Heart right ventricle (tissue), 16 donors: Measurements from ENCODE around the gene GRM1. TPM values are rescaled to one million over a fixed set of nuclear protein-coding genes. Genes with fewer than 3 reads are reported as not detected.

Experiments used
- ATAC-seq, 8 donors: fragments of 200-7000 bp; cut with Tn5 transposase; one replicate each; pipeline ENCODE4 v1.9.1; 2020; ENCODE audit warnings: mild to moderate bottlenecking in 8 of 8, moderate library complexity in 8 of 8, moderate number of reproducible peaks in 1 of 8
- DNase-seq, 2 donors: peaks; one replicate each; pipeline ENCODE4 v3.0.0-alpha.2; 2020
- H3K27ac ChIP-seq, 10 donors: fragments of 200-600 bp; sonication (generic) in 2 of 10; one replicate each; pipeline versions ENCODE4 v1.5.0 to v1.8.0; 2020 to 2022; ENCODE audit warnings: mild to moderate bottlenecking in 3 of 10
- H3K27me3 ChIP-seq, 7 donors: fragments of 200-600 bp; one replicate each; pipeline ENCODE4 v1.8.0; 2021 to 2022; ENCODE audit warnings: mild to moderate bottlenecking in 2 of 7
- H3K36me3 ChIP-seq, 9 donors: fragments of 200-600 bp; sonication (generic) in 1 of 9; one replicate each; pipeline versions ENCODE4 v1.5.0 to v1.8.0; 2020 to 2022; ENCODE audit warnings: mild to moderate bottlenecking in 2 of 9
- H3K4me1 ChIP-seq, 9 donors: fragments of 200-600 bp; sonication (generic) in 1 of 9; one replicate each; pipeline versions ENCODE4 v1.5.0 to v1.8.0; 2020 to 2022; ENCODE audit warnings: mild to moderate bottlenecking in 4 of 9
- H3K4me3 ChIP-seq, 10 donors: fragments of 200-600 bp; sonication (generic) in 2 of 10; one replicate each; pipeline versions ENCODE4 v1.5.0 to v1.8.0; 2020 to 2022; ENCODE audit warnings: mild to moderate bottlenecking in 7 of 10, moderate library complexity in 2 of 10
- H3K9me3 ChIP-seq, 11 donors: fragments of 200-600 bp in 10 of 11; sonication (generic) in 2 of 11; one replicate each; pipeline versions ENCODE4 v1.5.0 to v1.8.0; 2013 to 2022; ENCODE audit warnings: mild to moderate bottlenecking in 2 of 11, control low read depth in 1 of 11, moderate library complexity in 1 of 11
- CTCF ChIP-seq, 9 donors: fragments of 200-600 bp; sonication (generic) in 2 of 9; IDR thresholded peaks; one replicate each; pipeline versions ENCODE4 v1.5.0 to v1.8.0; 2021 to 2022; ENCODE audit warnings: antibody characterized with exemption in 9 of 9, mild to moderate bottlenecking in 5 of 9, moderate library complexity in 1 of 9
- WGBS, 2 donors: extraction: QIAGEN DNeasy Blood & Tissue Kit; methylation state at CpG; one replicate each; pipeline ENCODE4 v1.1.7; 2013; ENCODE audit warnings: inconsistent platforms in 1 of 2; 5-methylcytosine and 5-hydroxymethylcytosine counted together
- intact Hi-C, 10 donors: fragments of 100-400 bp; cut with DNase I; formaldehyde crosslinking; loops; one replicate each; pipeline versions ENCODE4 v1.11.1 to v1.14.2; 2022
- polyA plus RNA-seq, 2 donors: library from polyadenylated mRNA; stranded (reverse); fragments of 200-250 nt; gene quantifications; one replicate each; pipeline ENCODE4 v1.2.3, GENCODE V29; 2013
- total RNA-seq, 10 donors: library from RNA; stranded (reverse); fragmentation: NEBNext Ultra II Directional in 3 of 10; extraction: Animal tissue kit (Norgen Biotek cat#: 25700) in 3 of 10; gene quantifications; one replicate each; pipeline versions ENCODE4 v1.2.1 to v1.2.4, GENCODE V29; 2021 to 2023
- donor health status: Arrhythmogenic right ventricular cardiomyopathy.
- donor health status: ischemic (EF 13 %, LVEDD 7.1; RV severe dilation, severe dysfunction).
- donor health status: healthy with polysubstance abuse.
- donor health status: DM: no; HTN: yes; CAD: no.
- donor health status: DM: no; HTN: no; CAD: no.
- donor health status: ischemic (EF 25% LVEDD 6.9; RV normal size, moderate dysfunction).
- donor health status: ischemic (EF 25% LVEDD 5.7; RV mildly dilated, moderate dysfunction).
- donor health status: healthy.
- donor health status: DM: yes; HTN: yes; CAD: no.
- donor health status: Ischemic cardiomyopathy.
- donor health status: ischemic (EF 35%, LVEDD 5.7; RV mildly dilated, moderate dysfunction).
- donor health status: nonischemic (EF 11% LVEDD 7.7; RV severe dilation, severe dysfunction).
- donor health status: DM: yes; HTN: yes; CAD: no.
- donor health status: PGD.
- donor health status: ischemic (EF 29% LVEDD 5.4; RV normal size, mild dysfunction).
- donor health status: nonischemic (EF 23%, LVEDD 6.1; RV moderate dilation, normal function).

GRM1 gene
- total and polyA plus RNA-seq, 12 donors: 0.26 to 8.3 (median 4.6) TPM

GRCh38 chr6:146359131-146359530 lies 330.3 kb downstream of the GRM1 start:
- peaks cover 0 to 37% (median 11%) of the 10 kb centered on the region in 9 donors for H3K4me1 ChIP-seq
- no peak for ATAC-seq
- no peak for TF ChIP-seq CTCF (IDR thresholded peaks at IDR 0.05)
- H3K27me3 ChIP-seq: no peaks in the 10 kb centered on the region
- H3K4me3 ChIP-seq: no peak overlapping the region
- H3K36me3 ChIP-seq: no peaks in the 10 kb centered on the region
- intact Hi-C loops: no loop called here
- H3K27ac ChIP-seq: no peak overlapping the region
- DNase-seq: no peak
- no peaks in the 10 kb centered on the region for H3K9me3 ChIP-seq

- H3K9me3 ChIP-seq: no peaks in the 10 kb centered on the region
- no peaks in the 10 kb centered on the region for H3K36me3 ChIP-seq
- no peak overlapping the region for H3K27ac ChIP-seq
- no peaks in the 10 kb centered on the region for H3K27me3 ChIP-seq
- DNase-seq: peak; percentile 18 to 32
- no peak for TF ChIP-seq CTCF (IDR thresholded peaks at IDR 0.05)
- intact Hi-C loops: no loop called here
- ATAC-seq: peak in 2 of 8 donors; percentile 51 to 77
- peaks cover 0 to 27% (median 11%) of the 10 kb centered on the region in 9 donors for H3K4me1 ChIP-seq
- 32 to 38% methylated on average over 4 of the region's 4 CpGs for WGBS, 2 donors
- H3K4me3 ChIP-seq: no peak overlapping the region
These were observed 332.5 kb downstream of the GRM1 start for GRCh38 chr6:146361128-146361924.

GRCh38 chr6:146363838-146364607 lies 335.2 kb downstream of the GRM1 start:
- no peak overlapping the region for H3K27ac ChIP-seq
- H3K4me1 ChIP-seq: peaks cover 0 to 6% (median 0%) of the 10 kb centered on the region in 9 donors
- H3K9me3 ChIP-seq: peaks cover 0 to 9% (median 0%) of the 10 kb centered on the region in 11 donors
- no peaks in the 10 kb centered on the region for H3K27me3 ChIP-seq
- intact Hi-C loops: no loop called here
- ATAC-seq (no peak), DNase-seq (no peak)
- no peak overlapping the region for H3K4me3 ChIP-seq
- WGBS, 2 donors: 71 to 78% methylated on average over 7 of the region's 7 CpGs
- no peak for TF ChIP-seq CTCF (IDR thresholded peaks at IDR 0.05)
- H3K36me3 ChIP-seq: no peaks in the 10 kb centered on the region

GRCh38 chr6:146364816-146365594 lies 336.1 kb downstream of the GRM1 start:
- H3K4me3 ChIP-seq: no peak overlapping the region
- H3K9me3 ChIP-seq: peaks cover 0 to 12% (median 0%) of the 10 kb centered on the region in 11 donors
- H3K27me3 ChIP-seq: no peaks in the 10 kb centered on the region
- ATAC-seq (no peak), DNase-seq (no peak)
- no peak overlapping the region for H3K27ac ChIP-seq
- intact Hi-C loops: no loop called here
- H3K36me3 ChIP-seq: no peaks in the 10 kb centered on the region
- no peak for TF ChIP-seq CTCF (IDR thresholded peaks at IDR 0.05)
- peaks cover 0 to 3% (median 0%) of the 10 kb centered on the region in 9 donors for H3K4me1 ChIP-seq
- WGBS, 2 donors: 81 to 87% methylated on average over 3 of the region's 3 CpGs
